GM18519 (cell line): Measurements from ENCODE around the gene INSRR.

ENCODE experiments used
- ATAC-seq: cut with Tn5 transposase; IDR thresholded peaks from one replicate; pipeline ENCODE4 v1.9.1; 2021; ENCODE audit warnings: mild to moderate bottlenecking, moderate library complexity; ENCODE audit not compliant: unreplicated experiment, low FRiP score

The INSRR gene

DNA sequence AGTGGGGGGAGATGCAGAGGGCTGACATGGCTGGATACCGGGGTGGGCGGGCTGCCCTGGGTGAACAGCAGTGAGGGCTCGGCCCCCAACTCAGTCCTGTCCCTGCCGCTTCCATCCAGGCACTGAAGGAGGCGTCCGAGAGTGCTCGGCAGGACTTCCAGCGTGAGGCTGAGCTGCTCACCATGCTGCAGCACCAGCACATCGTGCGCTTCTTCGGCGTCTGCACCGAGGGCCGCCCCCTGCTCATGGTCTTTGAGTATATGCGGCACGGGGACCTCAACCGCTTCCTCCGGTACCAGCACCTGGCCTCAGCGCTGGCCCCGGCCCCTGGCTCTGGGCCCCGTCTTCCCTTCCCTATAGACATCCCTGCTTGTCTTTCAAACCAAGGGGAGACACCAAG, 17.4 kb upstream of the INSRR start:
- ATAC-seq: no peak

DNA sequence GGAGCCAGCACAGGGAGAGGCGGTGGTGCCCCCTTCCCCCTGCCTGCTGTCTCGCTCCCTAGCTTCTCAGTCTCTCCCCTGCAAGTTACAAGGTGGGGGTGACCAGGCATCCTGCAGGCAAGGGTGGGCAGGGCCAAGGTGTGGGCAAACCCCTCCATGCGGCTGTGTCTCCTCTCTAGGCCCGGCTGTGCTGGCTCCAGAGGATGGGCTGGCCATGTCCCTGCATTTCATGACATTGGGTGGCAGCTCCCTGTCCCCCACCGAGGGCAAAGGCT, 16.4 kb upstream of the INSRR start:
- ATAC-seq: no peak

- ATAC-seq: no peak
These were observed 15.8 kb upstream of the INSRR start for GRCh38 chr1:156874572-156875340.

DNA sequence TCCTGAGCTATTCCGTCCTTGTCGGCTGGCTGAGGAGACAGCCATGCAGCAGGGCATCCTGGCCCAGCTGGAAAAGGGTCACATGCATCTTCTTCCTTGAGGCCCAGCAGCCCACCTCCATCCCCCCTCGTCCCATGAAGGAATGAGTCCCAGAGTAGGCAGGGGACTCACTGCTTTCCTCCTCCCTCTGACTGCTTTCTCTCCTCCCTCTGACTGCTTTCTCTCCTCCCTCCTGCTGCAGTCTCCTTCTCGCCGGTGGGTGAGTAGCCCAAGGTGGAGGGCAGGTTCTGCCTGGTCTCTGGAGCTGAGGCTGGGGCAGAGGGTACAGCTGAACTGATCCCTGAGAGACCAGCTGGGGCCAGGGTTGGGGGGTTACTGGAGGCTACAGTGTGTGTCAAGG, 15.2 kb upstream of the INSRR start:
- ATAC-seq: no peak

- ATAC-seq: no peak
These were observed 14.7 kb upstream of the INSRR start for GRCh38 chr1:156873659-156874058.

DNA sequence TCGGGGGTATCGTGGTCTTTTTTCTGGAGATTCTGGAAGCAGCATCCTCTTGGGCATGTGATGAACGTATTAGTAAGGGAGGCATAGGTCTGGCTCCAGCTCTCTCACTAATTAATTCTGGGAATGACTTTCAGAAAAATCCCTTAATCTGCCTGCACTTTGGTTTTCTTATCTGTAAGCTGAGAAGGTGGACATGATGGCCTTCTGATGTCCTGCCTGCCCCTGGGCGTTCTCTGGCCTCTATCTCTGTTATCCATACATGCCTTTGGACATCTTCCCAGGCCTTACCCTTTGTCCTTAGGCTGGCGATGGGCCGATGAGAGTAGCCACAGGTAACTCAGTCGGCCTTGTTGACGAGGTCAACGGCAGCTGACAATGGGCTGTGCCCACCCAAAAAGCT, 10.5 kb upstream of the INSRR start:
- ATAC-seq: no peak

- no peak for ATAC-seq
These were observed 9.4 kb upstream of the INSRR start for GRCh38 chr1:156868341-156868740.

DNA sequence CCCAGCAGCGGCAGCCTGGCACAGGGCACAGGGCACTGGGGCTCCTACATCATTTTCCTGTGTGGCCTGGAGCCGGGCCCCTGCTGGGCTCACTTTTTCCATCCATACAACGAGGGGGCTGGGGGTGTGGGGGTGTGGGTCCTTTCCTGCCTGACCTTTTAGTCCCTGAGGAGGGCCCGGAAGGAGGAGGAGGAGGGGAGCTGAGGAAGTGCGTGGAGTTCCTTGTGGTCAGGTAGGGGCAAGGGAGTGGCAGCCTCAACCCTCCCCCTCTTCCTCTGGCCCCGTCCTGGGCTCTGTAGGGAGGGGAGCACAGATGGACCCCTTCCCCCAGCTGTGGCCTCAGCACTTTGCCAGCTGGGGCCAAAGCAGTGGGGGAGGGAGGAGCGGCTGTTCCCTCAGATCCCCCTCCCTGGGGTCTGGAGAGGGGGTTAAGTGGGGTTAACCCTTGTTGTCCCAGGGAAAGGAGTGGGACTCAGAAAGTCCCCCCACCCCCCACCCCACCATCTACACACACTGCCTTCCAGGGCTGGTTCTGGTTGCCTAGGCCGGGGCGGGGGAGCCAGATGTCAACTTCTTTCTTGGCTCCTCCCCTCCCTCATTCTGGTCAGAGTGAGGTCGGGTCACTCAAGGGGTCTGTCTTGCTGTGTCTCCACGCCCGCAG, 7.5 kb upstream of the INSRR start:
- no peak for ATAC-seq

DNA sequence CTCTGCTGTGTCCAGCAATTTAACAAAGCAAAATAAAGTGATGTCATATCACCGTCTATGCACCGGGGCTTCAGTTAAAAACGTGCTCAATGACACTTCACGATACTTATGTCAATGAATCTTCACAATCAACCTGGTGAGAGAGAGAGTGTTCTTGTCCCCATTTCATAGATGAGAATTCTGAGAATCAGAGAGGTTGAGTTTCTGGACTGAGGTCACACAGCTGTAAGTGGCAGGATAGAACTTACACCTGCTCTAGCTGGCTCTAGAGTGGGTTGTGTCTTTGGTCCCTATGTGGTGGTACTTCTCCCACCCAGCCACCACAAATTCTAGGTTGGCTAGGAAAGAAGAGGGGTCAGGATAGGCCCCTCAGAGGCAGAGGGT, 6.9 kb upstream of the INSRR start:
- no peak for ATAC-seq

GRCh38 chr1:156865258-156865657, 6.3 kb upstream of the INSRR start:
- no peak for ATAC-seq

DNA sequence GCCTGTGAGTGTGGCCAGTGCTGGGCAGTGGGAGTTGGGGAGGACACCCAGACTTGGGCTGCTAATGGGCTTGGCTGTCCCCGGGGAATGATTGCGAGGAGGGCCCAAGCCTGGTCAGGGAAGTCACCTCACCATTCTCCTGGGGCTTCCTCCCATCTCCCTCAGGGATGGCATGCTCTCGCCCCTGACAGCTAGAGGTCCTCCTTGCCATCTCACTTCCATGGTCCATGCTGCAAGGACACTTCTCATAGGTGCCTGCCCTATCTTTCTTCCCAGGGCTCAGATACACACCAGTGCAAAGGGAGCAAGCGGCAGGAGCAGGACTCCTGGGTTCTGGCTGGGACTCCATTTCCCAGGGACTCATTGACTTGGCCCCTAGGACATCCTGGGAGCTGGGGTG, 5.9 kb upstream of the INSRR start:
- no peak for ATAC-seq

GRCh38 chr1:156863631-156864030, 4.7 kb upstream of the INSRR start:
- no peak for ATAC-seq

DNA sequence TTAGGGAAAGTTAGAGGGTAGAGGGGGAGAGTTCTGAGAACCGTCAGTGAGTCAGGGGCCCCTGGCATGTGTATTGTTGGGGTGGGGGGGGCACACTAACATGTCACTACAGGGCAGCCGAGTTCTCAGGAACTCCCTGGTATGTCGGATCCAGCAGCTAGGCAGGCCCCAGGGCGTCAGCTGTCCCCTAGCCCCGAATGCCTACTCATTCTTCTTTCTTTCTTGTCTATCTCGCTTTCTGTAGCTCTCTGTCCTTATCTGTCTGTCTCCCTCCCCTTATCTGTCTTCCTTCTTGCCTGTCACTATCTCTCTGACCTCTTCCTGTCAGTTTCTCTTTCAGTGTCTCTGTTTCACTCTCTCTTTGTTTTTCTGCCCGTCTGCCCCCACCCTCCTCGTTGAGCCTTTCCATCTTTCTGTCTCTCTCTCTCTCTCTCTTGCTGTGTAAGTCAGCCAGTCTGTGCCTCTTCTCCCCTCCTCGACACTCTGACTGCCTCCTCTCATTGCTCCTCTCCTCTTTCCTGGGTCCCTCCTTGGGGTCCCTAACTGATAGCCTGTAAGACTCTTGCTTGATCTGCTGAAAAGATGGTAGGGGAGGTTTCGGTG, 4.2 kb upstream of the INSRR start:
- ATAC-seq: no peak

DNA sequence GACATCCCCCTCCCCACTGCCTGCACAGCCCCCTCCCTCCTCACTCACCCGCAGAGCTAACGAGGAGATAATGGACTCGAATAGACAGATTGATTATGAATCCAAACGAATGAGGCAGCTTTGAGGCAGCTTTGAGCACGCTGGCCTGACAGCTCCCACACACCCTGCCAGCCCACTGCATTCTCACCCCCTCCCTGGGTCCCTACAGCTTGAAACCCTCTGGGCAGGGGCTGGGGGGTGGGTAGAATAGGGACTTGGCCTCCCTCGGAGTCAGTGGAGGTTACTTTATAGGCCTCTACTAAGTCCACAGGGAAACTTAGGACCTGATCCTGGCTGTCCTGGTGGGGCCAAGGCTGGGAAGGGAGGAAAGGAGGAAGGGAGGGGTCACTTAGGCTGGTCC, 3.7 kb upstream of the INSRR start:
- ATAC-seq: no peak

DNA sequence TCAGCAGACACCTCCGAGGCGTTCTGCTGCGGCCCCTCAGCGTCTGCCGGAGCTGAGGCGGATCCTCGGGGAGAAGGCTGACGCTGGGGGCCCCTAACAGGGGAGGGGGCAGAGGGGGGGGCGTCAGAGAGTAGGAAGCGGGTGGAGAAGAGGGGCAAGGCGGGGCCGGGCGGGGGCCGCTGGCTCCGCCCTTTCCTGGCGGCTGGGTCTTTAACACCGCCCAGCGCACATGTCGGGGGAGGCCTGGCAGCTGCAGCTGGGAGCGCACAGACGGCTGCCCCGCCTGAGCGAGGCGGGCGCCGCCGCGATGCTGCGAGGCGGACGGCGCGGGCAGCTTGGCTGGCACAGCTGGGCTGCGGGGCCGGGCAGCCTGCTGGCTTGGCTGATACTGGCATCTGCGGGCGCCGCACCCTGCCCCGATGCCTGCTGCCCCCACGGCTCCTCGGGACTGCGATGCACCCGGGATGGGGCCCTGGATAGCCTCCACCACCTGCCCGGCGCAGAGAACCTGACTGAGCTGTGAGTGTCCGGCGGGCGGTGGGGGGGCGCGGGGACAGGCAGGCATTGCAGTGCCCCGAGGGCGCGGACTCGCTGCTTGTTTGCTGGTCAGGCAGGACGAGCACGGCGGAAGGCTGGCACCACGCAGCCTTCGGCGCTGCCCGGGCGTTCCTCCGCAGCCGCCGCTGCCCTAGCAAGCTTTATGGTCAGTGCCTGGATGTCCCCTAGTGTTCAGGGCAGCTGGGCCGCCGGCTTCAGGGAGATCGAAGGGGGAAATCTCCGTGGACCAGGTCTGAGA, 1.9 kb upstream of the INSRR start, which contains the start of gene NTRK1:
TSS of gene NTRK1 (plus strand) at position 238 of the 796 bp plus-strand sequence. CDS start at position 308, 70 bp downstream.
- ATAC-seq: no peak

DNA sequence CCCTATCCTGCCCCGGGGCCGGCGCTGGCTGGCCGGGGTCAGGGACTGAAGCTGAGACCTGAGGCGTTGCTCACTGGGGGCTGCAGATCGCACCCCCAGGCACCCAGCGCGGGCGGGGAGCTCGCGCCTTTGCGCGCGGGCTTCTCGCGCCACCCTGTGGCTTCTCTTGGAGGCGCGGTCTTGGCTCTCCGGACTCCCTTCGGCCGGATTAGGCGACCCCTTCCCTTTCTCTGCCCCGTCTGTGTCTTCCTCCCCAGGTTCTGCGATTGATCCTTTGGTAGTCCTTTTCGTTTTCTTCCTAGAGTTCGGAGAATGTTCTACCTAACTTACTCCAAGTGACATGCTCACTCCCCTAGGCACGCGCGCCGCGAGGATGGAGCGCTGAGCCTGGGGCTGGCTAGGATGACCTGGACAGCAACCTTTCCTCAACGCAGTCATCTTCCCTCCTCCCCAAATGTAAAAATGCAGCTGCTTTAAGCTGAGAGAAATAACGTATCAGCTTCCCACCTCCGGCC, 1.3 kb upstream of the INSRR start:
- ATAC-seq: no peak

DNA sequence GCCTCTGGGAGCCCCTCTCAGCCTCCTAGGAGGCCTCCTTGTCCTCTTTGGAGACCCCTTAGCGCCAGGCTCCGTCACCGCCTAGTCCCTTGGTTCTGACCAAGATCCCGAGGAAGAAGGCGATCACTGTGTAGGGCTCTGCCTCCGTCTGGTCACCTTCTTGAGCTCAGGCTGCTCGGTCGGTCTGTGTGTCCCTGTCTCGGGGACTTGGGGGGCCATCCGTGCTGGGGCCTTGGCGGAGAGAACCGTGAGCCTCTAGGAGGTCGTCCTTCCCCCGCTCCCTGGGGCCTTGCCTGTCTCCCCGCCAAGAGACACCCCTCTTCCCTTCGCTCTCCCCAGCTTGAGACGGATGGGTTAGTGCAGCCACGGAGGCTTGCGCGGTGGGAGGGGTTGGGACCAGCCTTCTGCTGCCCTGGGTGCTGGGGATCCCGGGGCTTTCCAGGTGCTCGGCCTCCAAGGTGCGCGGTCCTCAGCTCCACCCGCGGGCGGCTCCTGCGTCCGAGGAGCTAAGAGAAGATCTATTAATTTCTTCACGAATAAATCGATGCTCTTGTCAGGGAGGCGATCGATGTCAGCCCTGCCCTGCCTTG, 701 bp upstream of the INSRR start:
- no peak for ATAC-seq

- ATAC-seq: no peak
These were observed 361 bp downstream of the INSRR start for GRCh38 chr1:156858555-156858956.

DNA sequence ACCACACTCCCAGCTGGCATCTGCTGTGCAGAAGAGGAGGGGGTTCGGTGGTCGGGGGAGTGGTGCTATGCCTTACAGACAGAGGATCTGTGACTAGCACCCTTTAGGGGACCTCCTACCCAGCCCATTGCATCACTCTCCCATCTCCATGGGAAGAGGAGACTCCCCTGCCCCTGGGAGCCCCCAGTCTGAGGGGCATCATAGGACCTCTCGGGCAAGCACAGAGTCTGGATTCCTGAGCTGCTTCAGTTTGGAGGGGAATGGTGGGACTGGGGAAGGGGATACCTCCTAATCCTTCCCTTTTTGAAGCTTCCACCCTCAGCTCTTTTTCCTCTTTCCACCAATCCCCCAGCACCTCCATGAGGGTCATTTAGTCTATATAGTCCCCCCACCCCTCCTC, 1.4 kb downstream of the INSRR start:
- no peak for ATAC-seq

DNA sequence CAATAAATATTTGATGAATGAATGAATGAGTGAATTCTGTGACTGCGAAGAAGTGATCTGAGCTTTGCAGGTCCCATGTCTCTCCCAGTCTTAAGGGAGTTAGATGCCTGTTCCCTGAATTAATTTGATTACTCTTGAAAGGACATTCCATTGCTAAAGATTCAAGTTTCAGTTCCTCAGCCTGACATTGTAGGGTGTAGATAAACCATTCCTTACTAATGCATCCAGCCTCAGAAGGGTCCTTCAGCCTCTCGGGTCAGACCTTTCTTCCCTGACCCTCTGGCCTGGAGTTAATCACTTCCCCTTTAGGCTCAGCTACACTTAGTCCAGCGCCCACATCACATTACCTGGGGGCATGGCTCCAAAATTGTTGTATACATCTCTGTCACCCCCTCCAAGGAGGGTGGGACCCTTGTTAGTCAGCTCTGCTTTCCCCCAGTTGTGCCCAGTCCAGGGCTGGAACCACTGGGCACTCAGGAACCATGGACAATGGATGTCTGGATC, 2.6 kb downstream of the INSRR start:
- no peak for ATAC-seq
